OCI-LY1 (cell line): ENCODE results near the gene DIRAS1.

ENCODE experiments used
- H2AFZ ChIP-seq: fragments of 200-600 bp; sonication (generic), shearing (Covaris generic); 2 replicates; pipeline ENCODE4 v1.6.0; 2014; ENCODE audit warnings: antibody characterized with exemption, mild to moderate bottlenecking, low read length
- H3F3A ChIP-seq: fragments of 200-600 bp; sonication (generic), shearing (Covaris generic); 2 replicates; pipeline ENCODE4 v1.6.0; 2014; ENCODE audit warnings: mild to moderate bottlenecking, antibody characterized with exemption, low read length, moderate library complexity; ENCODE audit not compliant: insufficient read depth
- H3K27ac ChIP-seq: fragments of 200-600 bp; sonication (generic); 2 replicates; pipeline ENCODE4 v1.5.1; 2014; ENCODE audit warnings: low read length, mixed run types, mild to moderate bottlenecking, low read depth; ENCODE audit not compliant: poor library complexity, severe bottlenecking
- H3K27me3 ChIP-seq: fragments of 200-600 bp; sonication (generic); 2 replicates; pipeline ENCODE4 v1.6.0; 2014; ENCODE audit warnings: antibody characterized with exemption, mild to moderate bottlenecking, low read length, moderate library complexity; ENCODE audit not compliant: insufficient read depth
- H3K36me3 ChIP-seq: fragments of 200-600 bp; sonication (generic); 2 replicates; pipeline ENCODE4 v1.6.1; 2014; ENCODE audit warnings: mild to moderate bottlenecking, antibody characterized with exemption, low read length, moderate library complexity, mixed read lengths; ENCODE audit not compliant: insufficient read depth
- H3K4me1 ChIP-seq: fragments of 200-600 bp; sonication (generic); 2 replicates; pipeline ENCODE4 v1.5.1; 2014; ENCODE audit warnings: mild to moderate bottlenecking, low read length, moderate library complexity; ENCODE audit not compliant: insufficient read depth, severe bottlenecking
- H3K4me2 ChIP-seq: fragments of 200-600 bp; sonication (generic), shearing (Covaris generic); 2 replicates; pipeline ENCODE4 v1.6.1; 2014; ENCODE audit warnings: low read length
- H3K4me3 ChIP-seq: fragments of 200-600 bp; sonication (generic); 2 replicates; pipeline ENCODE4 v1.5.1; 2014; ENCODE audit warnings: low read length, low read depth, mild to moderate bottlenecking, mixed read lengths; ENCODE audit not compliant: poor library complexity, severe bottlenecking
- H3K79me2 ChIP-seq: fragments of 200-600 bp; shearing (Covaris generic); 2 replicates; pipeline ENCODE4 v1.6.1; 2016; ENCODE audit warnings: mixed run types, low read length, mixed read lengths; ENCODE audit not compliant: insufficient read depth
- H3K9ac ChIP-seq: fragments of 200-600 bp; sonication (generic), shearing (Covaris generic); 2 replicates; pipeline ENCODE4 v1.6.1; 2014; ENCODE audit warnings: mild to moderate bottlenecking, low read length, mixed read lengths
- H3K9me2 ChIP-seq: fragments of 200-600 bp; sonication (generic), shearing (Covaris generic); 2 replicates; pipeline ENCODE4 v1.6.1; 2014; ENCODE audit warnings: low read depth, mild to moderate bottlenecking, low read length, mixed read lengths
- H3K9me3 ChIP-seq: fragments of 200-600 bp; shearing (Covaris generic); 2 replicates; pipeline ENCODE4 v1.6.1; 2014; ENCODE audit warnings: low read length, mixed read lengths
- H4K20me1 ChIP-seq: fragments of 200-600 bp; sonication (generic), shearing (Covaris generic); 2 replicates; pipeline ENCODE4 v1.6.0; 2016; ENCODE audit warnings: mild to moderate bottlenecking, low read length; ENCODE audit not compliant: insufficient read depth
- EZH2 ChIP-seq: fragments of 200-600 bp; sonication (generic), shearing (Covaris generic); IDR thresholded peaks from 2 replicates; pipeline ENCODE4 v1.8.0; 2017; ENCODE audit warnings: borderline replicate concordance, mixed run types, mild to moderate bottlenecking, antibody characterized with exemption, low read length, moderate library complexity, mixed read lengths
- TF ChIP-seq, protein P1 (sequence below): fragments of 200-600 bp; sonication (generic), shearing (Covaris generic); IDR thresholded peaks from 2 replicates; pipeline ENCODE4 v1.5.1; 2017; ENCODE audit warnings: mild to moderate bottlenecking, antibody characterized with exemption, low read length, moderate library complexity, mixed read lengths

The DIRAS1 gene

DNA sequence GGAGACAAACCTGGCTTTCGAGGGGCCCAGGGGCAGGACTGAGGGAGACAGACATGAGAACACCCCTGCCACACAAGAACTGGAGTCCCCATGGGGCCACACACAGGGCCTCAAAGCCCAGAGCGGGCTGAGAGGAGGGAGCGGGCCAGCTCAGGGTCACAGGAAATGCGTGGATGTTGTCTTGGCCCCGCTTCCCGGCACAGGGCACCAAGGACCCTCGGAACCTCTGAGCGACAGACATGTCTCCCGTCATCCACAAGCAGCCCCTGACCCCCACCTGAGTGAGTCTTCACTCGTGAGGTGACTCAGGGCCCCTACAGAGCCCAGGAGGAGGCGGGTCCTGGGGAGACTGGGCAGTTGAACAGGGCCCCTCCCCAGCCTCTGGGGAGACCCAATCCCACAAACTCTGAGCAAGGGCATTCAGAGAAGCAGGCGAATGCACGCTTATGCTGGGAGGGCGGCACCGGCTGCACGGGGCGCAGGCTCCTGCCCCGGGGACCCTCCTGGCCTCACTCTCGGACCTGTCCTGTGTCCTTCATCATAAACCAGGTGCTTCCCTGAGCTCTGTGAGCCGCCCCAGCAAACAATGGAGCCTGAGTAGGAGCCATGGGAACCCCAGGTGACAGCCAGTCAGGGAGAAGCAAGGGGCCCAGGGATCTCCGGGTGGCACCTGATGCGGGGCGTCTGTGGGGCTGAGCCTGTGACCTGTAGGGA is 41.8 kb upstream of the DIRAS1 start:
- Histone ChIP-seq H3K4me3 (no peak overlapping the region), H3K9ac (no peak overlapping the region), H3K9me2 (no peaks in the 10 kb centered on the region), H3K4me1 (no peaks in the 10 kb centered on the region), H3K79me2 (no peaks in the 10 kb centered on the region), H3K4me2 (no peak overlapping the region), H3K27ac (no peak overlapping the region), H2AFZ (no peak overlapping the region), H4K20me1 (no peaks in the 10 kb centered on the region), H3F3A (no peaks in the 10 kb centered on the region), H3K9me3 (no peaks in the 10 kb centered on the region), H3K27me3 (no peaks in the 10 kb centered on the region), H3K36me3 (peaks cover 82% of the 10 kb centered on the region)
- TF ChIP-seq, protein P1, sequence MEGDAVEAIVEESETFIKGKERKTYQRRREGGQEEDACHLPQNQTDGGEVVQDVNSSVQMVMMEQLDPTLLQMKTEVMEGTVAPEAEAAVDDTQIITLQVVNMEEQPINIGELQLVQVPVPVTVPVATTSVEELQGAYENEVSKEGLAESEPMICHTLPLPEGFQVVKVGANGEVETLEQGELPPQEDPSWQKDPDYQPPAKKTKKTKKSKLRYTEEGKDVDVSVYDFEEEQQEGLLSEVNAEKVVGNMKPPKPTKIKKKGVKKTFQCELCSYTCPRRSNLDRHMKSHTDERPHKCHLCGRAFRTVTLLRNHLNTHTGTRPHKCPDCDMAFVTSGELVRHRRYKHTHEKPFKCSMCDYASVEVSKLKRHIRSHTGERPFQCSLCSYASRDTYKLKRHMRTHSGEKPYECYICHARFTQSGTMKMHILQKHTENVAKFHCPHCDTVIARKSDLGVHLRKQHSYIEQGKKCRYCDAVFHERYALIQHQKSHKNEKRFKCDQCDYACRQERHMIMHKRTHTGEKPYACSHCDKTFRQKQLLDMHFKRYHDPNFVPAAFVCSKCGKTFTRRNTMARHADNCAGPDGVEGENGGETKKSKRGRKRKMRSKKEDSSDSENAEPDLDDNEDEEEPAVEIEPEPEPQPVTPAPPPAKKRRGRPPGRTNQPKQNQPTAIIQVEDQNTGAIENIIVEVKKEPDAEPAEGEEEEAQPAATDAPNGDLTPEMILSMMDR: no peak
- no peak for TF ChIP-seq EZH2

DNA sequence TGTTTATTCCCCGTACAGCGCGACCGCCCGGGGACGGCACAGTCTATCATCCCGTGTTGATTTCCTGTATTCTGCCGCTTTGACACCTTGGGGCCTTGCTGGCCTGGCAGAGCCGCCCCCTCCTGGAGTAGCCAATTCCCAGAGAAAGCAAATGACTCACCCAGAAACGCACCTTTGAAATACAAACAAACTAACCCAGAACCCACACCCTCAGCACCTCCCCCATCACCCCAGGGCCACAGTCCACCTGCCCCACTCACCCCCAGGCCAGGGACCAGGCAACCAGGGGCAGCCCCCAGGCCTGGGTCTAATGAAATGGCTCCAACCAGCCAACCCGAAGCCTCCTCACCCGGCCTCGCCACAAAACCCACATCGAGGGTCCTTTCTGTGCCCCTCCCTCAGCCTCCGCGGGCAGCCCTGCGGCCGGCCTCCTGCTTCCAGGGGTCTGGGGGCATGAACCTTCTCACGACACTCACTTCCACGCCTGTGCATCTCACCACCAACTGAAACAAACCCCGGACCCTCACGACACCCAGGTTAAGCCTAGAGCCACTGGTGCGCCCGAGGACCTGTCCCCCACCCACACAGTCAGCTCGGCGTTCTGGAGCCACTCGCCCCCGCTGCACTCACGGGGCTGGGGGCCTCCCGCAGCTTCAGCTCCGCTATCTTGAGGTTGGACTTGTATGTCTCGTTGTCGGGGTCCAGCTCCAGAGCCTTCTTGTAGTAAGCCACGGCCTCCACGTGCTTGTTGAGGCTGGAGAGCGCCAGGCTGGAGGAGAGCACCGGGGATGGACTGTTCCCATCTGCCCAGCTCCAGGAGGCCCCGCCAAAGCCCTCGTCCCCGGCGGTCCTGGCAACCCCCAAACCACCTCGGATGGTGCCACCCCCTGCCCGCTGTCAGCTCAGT is 41.0 kb upstream of the DIRAS1 start:
- Histone ChIP-seq H2AFZ (no peak overlapping the region), H3K9ac (no peak overlapping the region), H3K4me3 (no peak overlapping the region), H3K9me3 (no peaks in the 10 kb centered on the region), H3K27me3 (no peaks in the 10 kb centered on the region), H3K27ac (no peak overlapping the region), H4K20me1 (no peaks in the 10 kb centered on the region), H3K36me3 (peaks cover 83% of the 10 kb centered on the region), H3K79me2 (no peaks in the 10 kb centered on the region), H3K9me2 (no peaks in the 10 kb centered on the region), H3K4me1 (no peaks in the 10 kb centered on the region), H3K4me2 (no peak overlapping the region), H3F3A (no peaks in the 10 kb centered on the region)
- TF ChIP-seq, protein P1: no peak
- no peak for TF ChIP-seq EZH2

DNA sequence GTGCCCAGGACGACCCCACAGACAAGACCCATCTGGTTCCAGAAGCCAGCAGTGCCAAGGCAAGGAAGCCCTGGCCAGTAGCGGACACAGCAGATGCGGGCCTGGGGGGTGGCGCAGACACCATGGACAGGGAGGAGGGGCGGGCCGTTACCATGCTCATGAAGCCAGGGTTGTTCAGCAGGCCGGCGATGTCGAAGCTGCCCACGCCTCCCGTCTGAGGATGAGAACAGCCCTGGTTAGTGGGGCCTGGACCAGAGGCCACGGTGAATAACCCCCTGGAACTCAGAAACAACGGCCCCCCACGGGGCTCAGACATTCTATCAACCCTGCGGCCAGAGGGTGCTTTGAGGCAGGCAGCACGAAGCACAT is 40.1 kb upstream of the DIRAS1 start:
- Histone ChIP-seq H3K36me3 (peaks cover 78% of the 10 kb centered on the region), H3K4me1 (no peaks in the 10 kb centered on the region), H3K9me3 (no peaks in the 10 kb centered on the region), H4K20me1 (no peaks in the 10 kb centered on the region), H3K4me3 (no peak overlapping the region), H3K9ac (no peak overlapping the region), H3K9me2 (no peaks in the 10 kb centered on the region), H3K79me2 (no peaks in the 10 kb centered on the region), H3K27me3 (no peaks in the 10 kb centered on the region), H2AFZ (no peak overlapping the region), H3K27ac (no peak overlapping the region), H3F3A (no peaks in the 10 kb centered on the region), H3K4me2 (no peak overlapping the region)
- TF ChIP-seq EZH2: no peak
- TF ChIP-seq, protein P1: no peak
